H9 (cell line): ENCODE results near the gene SNAI1. TPM values are rescaled to one million over a fixed set of nuclear protein-coding genes. Genes with fewer than 3 reads are reported as not detected.

Source experiments
- DNase-seq: peaks from one replicate; pipeline ENCODE4 v3.0.0-alpha.2; 2017
- H2AFZ ChIP-seq: one replicate; pipeline ENCODE4 v1.6.1; 2013; ENCODE audit warnings: mild to moderate bottlenecking, low read length, control low read depth, moderate library complexity
- H2AK5ac ChIP-seq: 2 replicates; pipeline ENCODE4 v1.6.1; 2013; ENCODE audit warnings: low read length, control low read depth, mixed read lengths; ENCODE audit not compliant: insufficient read length
- H2BK120ac ChIP-seq: one replicate; pipeline ENCODE4 v1.6.1; 2013; ENCODE audit warnings: low read depth, mild to moderate bottlenecking, low read length, control low read depth, inconsistent platforms; ENCODE audit not compliant: poor library complexity, severe bottlenecking
- H2BK12ac ChIP-seq: 2 replicates; pipeline ENCODE4 v1.6.1; 2013; ENCODE audit warnings: low read length, control low read depth, mixed read lengths, low read depth; ENCODE audit not compliant: insufficient read length
- H2BK15ac ChIP-seq: 2 replicates; pipeline ENCODE4 v1.6.1; 2013; ENCODE audit warnings: low read depth, low read length, control low read depth
- H2BK20ac ChIP-seq: one replicate; pipeline ENCODE4 v1.6.1; 2013; ENCODE audit warnings: low read depth, mild to moderate bottlenecking, low read length, control low read depth, inconsistent platforms; ENCODE audit not compliant: poor library complexity, severe bottlenecking
- H2BK5ac ChIP-seq: 2 replicates; pipeline ENCODE4 v1.6.1; 2013; ENCODE audit warnings: low read length, control low read depth, mixed read lengths; ENCODE audit not compliant: insufficient read length
- H3K14ac ChIP-seq: 2 replicates; pipeline ENCODE4 v1.6.1; 2013; ENCODE audit warnings: low read length, control low read depth; ENCODE audit not compliant: insufficient read depth
- H3K18ac ChIP-seq: 2 replicates; pipeline ENCODE4 v1.6.1; 2013; ENCODE audit warnings: low read depth, mild to moderate bottlenecking, mixed read lengths, low read length, control low read depth; ENCODE audit not compliant: insufficient read length
- H3K23ac ChIP-seq: 2 replicates; pipeline ENCODE4 v1.6.1; 2013; ENCODE audit warnings: low read length, control low read depth, mixed read lengths, low read depth; ENCODE audit not compliant: insufficient read length
- H3K23me2 ChIP-seq: 2 replicates; pipeline ENCODE4 v1.6.1; 2013; ENCODE audit warnings: low read depth, mild to moderate bottlenecking, mixed read lengths, low read length, control low read depth; ENCODE audit not compliant: insufficient read length, poor library complexity, severe bottlenecking
- H3K27ac ChIP-seq: 2 replicates; pipeline ENCODE4 v1.5.1; 2013; ENCODE audit warnings: low read length, control low read depth, mixed read lengths, low read depth; ENCODE audit not compliant: insufficient read length
- H3K27me3 ChIP-seq: 2 replicates; pipeline ENCODE4 v1.6.1; 2013; ENCODE audit warnings: low read length, control low read depth, inconsistent platforms; ENCODE audit not compliant: insufficient read depth
- H3K4ac ChIP-seq: 2 replicates; pipeline ENCODE4 v1.6.1; 2013; ENCODE audit warnings: low read depth, mild to moderate bottlenecking, control low read depth, inconsistent platforms, low read length, moderate library complexity
- H3K4me1 ChIP-seq: 2 replicates; pipeline ENCODE4 v1.6.1; 2013; ENCODE audit warnings: low read length, control low read depth, inconsistent platforms; ENCODE audit not compliant: insufficient read depth
- H3K4me2 ChIP-seq: 2 replicates; pipeline ENCODE4 v1.6.1; 2013; ENCODE audit warnings: low read length, control low read depth, mixed read lengths; ENCODE audit not compliant: insufficient read length, insufficient read depth
- H3K56ac ChIP-seq: 2 replicates; pipeline ENCODE4 v1.6.1; 2013; ENCODE audit warnings: low read depth, mild to moderate bottlenecking, mixed read lengths, low read length, control low read depth; ENCODE audit not compliant: insufficient read length
- H3K79me1 ChIP-seq: 2 replicates; pipeline ENCODE4 v1.6.1; 2013; ENCODE audit warnings: low read depth, mild to moderate bottlenecking, moderate library complexity, low read length, control low read depth, inconsistent platforms; ENCODE audit not compliant: insufficient read depth, poor library complexity, severe bottlenecking
- H3K79me2 ChIP-seq: 2 replicates; pipeline ENCODE4 v1.6.1; 2013; ENCODE audit warnings: low read length, control low read depth, inconsistent platforms; ENCODE audit not compliant: insufficient read depth
- H3K9ac ChIP-seq: 2 replicates; pipeline ENCODE4 v1.6.1; 2013; ENCODE audit warnings: low read length, control low read depth, mixed read lengths; ENCODE audit not compliant: insufficient read length; ENCODE audit errors: extremely low read depth
- H3K9me3 ChIP-seq: one replicate; pipeline ENCODE4 v1.6.1; 2013; ENCODE audit warnings: low read depth, low read length, inconsistent platforms; ENCODE audit not compliant: control insufficient read depth
- H3T11ph ChIP-seq: one replicate; pipeline ENCODE4 v1.6.1; 2013; ENCODE audit warnings: mild to moderate bottlenecking, low read length, control low read depth, inconsistent platforms
- H4K20me1 ChIP-seq: one replicate; pipeline ENCODE4 v1.6.1; 2013; ENCODE audit not compliant: control insufficient read depth, insufficient read length, insufficient read depth
- H4K5ac ChIP-seq: 2 replicates; pipeline ENCODE4 v1.6.1; 2013; ENCODE audit warnings: low read depth, mild to moderate bottlenecking, mixed read lengths, low read length, control low read depth; ENCODE audit not compliant: insufficient read length
- H4K8ac ChIP-seq: replicated peaks from 2 replicates; pipeline ENCODE4 v1.6.1; 2013; ENCODE audit warnings: low read length, control low read depth, mixed read lengths, low read depth; ENCODE audit not compliant: insufficient read length
- H4K91ac ChIP-seq: 2 replicates; pipeline ENCODE4 v1.6.1; 2013; ENCODE audit warnings: low read depth, mild to moderate bottlenecking, moderate library complexity, mixed read lengths, low read length, control low read depth; ENCODE audit not compliant: insufficient read length
- H3K27ac Mint-ChIP-seq, 3 experiments: 2 replicates in 2 of 3; 3 replicates in 1 of 3; pipeline ENCODE4 v1.8.0; 2020 to 2021; ENCODE audit warnings: mixed read lengths in 3 of 3, mild to moderate bottlenecking in 1 of 3, moderate library complexity in 1 of 3
- H3K27me3 Mint-ChIP-seq: 2 replicates; pipeline ENCODE4 v1.8.0; 2021; ENCODE audit warnings: low read depth, mild to moderate bottlenecking, moderate library complexity, mixed read lengths
- H3K36me3 Mint-ChIP-seq, 3 experiments: 2 replicates in 2 of 3; 3 replicates in 1 of 3; pipeline ENCODE4 v1.8.0; 2020 to 2021; ENCODE audit warnings: low read depth in 3 of 3, mixed read lengths in 3 of 3; ENCODE audit not compliant: insufficient read depth in 1 of 3
- H3K4me1 Mint-ChIP-seq, 2 experiments: 2 replicates each; pipeline ENCODE4 v1.8.0; 2020; ENCODE audit warnings: mixed read lengths in 2 of 2
- H3K4me3 Mint-ChIP-seq, 2 experiments: 2 replicates in 1 of 2; 3 replicates in 1 of 2; pipeline ENCODE4 v1.8.0; 2020 to 2021; ENCODE audit warnings: mild to moderate bottlenecking in 2 of 2, mixed read lengths in 2 of 2, moderate library complexity in 1 of 2
- H3K9me3 Mint-ChIP-seq, 2 experiments: 2 replicates in 1 of 2; 3 replicates in 1 of 2; pipeline ENCODE4 v1.8.0; 2020; ENCODE audit warnings: mild to moderate bottlenecking in 2 of 2, mixed read lengths in 2 of 2, moderate library complexity in 1 of 2
- CTCF ChIP-seq: fragments of 200-600 bp; sonication (generic); conservative IDR thresholded peaks from 3 replicates; pipeline ENCODE4 v1.8.0; 2021; ENCODE audit warnings: antibody characterized with exemption, mild to moderate bottlenecking
- WGBS: extraction: QIAGEN DNeasy Blood & Tissue Kit; methylation state at CpG from one replicate; pipeline ENCODE4 v1.1.7; 2013; ENCODE audit warnings: missing lambda C conversion rate, low lambda C conversion rate, mixed read lengths; ENCODE audit not compliant: insufficient read length; ENCODE audit errors: extremely low coverage; 5-methylcytosine and 5-hydroxymethylcytosine counted together
- total RNA-seq: library from RNA; stranded (reverse); gene quantifications from 2 replicates; pipeline ENCODE4 v1.2.1, GENCODE V29; 2021

The SNAI1 gene
- total RNA-seq, 1 experiment from 2014 or later = 7.0 TPM

DNA sequence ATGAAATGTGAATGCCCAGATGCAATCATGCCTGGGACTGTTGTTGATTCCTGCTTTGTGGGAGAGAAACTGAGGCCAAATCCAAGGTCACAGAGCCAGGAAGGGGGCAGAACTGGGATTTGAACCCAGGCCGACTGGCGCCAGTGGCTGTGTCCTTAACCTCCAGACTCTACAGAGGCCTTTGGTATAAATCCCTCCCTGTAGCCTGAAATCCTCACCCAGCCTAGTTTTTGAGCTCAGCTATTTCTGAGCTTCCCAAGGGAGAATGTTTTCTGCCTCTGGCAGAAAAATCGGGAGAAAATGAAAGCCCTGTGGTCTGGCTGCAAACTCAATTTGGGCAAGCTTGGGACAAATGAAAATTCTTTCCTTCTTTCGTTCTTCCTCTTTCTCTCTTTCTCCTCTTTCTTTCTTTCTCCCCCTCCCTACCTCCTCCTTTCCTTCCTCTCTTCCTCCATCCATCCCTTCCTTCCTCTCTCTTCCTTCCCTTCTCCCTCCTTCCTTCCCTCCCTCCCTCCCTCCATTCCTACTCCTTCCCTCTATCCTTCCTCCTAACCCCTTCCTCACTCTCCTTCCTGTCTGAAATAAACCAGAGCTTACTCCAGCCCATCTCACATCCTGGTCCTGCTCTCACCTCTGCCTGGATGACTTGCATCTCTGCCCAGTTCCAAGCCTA, 34.9 kb downstream of the SNAI1 start:
- Histone ChIP-seq H4K20me1 (no peaks in the 10 kb centered on the region), H3K4me1 (peaks cover 2% of the 10 kb centered on the region; the same call in 1 of the 2 replicates), H4K91ac (no peak overlapping the region), H4K8ac (no peak overlapping the region), H3K18ac (no peak overlapping the region), H3K4me2 (no peak overlapping the region), H2BK12ac (no peak overlapping the region), H2BK20ac (no peak overlapping the region), H3K27me3 (no peaks in the 10 kb centered on the region), H4K5ac (no peak overlapping the region), H3K79me2 (no peaks in the 10 kb centered on the region), H2BK15ac (no peak overlapping the region), H2BK120ac (no peak overlapping the region), H3K23me2 (peaks cover 3% of the 10 kb centered on the region), H2AK5ac (no peak overlapping the region), H3K79me1 (no peaks in the 10 kb centered on the region), H2AFZ (no peak overlapping the region), H3K9me3 (no peaks in the 10 kb centered on the region), H3K9ac (no peak overlapping the region), H3K27ac (no peak overlapping the region), H3K23ac (no peak overlapping the region), H3T11ph (no peak overlapping the region), H3K56ac (no peak overlapping the region), H2BK5ac (no peak overlapping the region), H3K14ac (no peak overlapping the region), H3K4ac (no peak overlapping the region)
- TF ChIP-seq CTCF = no peak
- Mint-ChIP-seq H3K36me3 (no peaks in the 10 kb centered on the region; a peak in 1 of 7 replicates), H3K4me3 (no peak overlapping the region), H3K4me1 (peaks cover 12 to 23% of the 10 kb centered on the region in 2 experiments), H3K9me3 (no peaks in the 10 kb centered on the region), H3K27ac (no peak overlapping the region; a peak in 1 of 7 replicates), H3K27me3 (peaks cover 7% of the 10 kb centered on the region)
- WGBS = no CpG with 5 or more reads among the region's 4 CpGs
- no peak for DNase-seq
